BE2C (cell line): ENCODE data around the gene ALG8.

Experiments
- DNase-seq: peaks from one replicate; pipeline ENCODE4 v3.0.0-alpha.2; 2020
- H3K27me3 ChIP-seq: fragments of 250-450 bp; sonication (Bioruptor Pico); 2 replicates; pipeline ENCODE4 v1.5.1; 2020; ENCODE audit warnings: mild to moderate bottlenecking
- H3K36me3 ChIP-seq: fragments of 250-450 bp; sonication (Bioruptor Pico); 2 replicates; pipeline ENCODE4 v1.5.1; 2020; ENCODE audit warnings: mild to moderate bottlenecking
- H3K4me1 ChIP-seq: fragments of 250-450 bp; sonication (Bioruptor Pico); 2 replicates; pipeline ENCODE4 v1.5.1; 2020
- H3K4me3 ChIP-seq: 2 replicates; pipeline ENCODE4 v1.5.1; 2011; ENCODE audit warnings: low read depth, low read length
- H3K9me3 ChIP-seq: fragments of 250-450 bp; sonication (Bioruptor Pico); 2 replicates; pipeline ENCODE4 v1.5.1; 2020
- CTCF ChIP-seq: IDR thresholded peaks from 2 replicates; pipeline ENCODE4 v1.5.1; 2012; ENCODE audit warnings: mild to moderate bottlenecking, low read depth, low read length

Gene ALG8

GRCh38 chr11:78082146-78082545 lies 57.3 kb downstream of the ALG8 start:
- H3K9me3 ChIP-seq, result no peaks in the 10 kb centered on the region
- H3K36me3 ChIP-seq, result peaks cover 4% of the 10 kb centered on the region
- no peak for DNase-seq
- no peak overlapping the region for H3K4me3 ChIP-seq
- no peaks in the 10 kb centered on the region for H3K27me3 ChIP-seq
- TF ChIP-seq CTCF, result no peak
- H3K4me1 ChIP-seq, result no peaks in the 10 kb centered on the region

- no peak for DNase-seq
- Histone ChIP-seq H3K9me3 (no peaks in the 10 kb centered on the region), H3K4me1 (no peaks in the 10 kb centered on the region), H3K27me3 (no peaks in the 10 kb centered on the region), H3K36me3 (peaks cover 6% of the 10 kb centered on the region), H3K4me3 (no peak overlapping the region)
- TF ChIP-seq CTCF, result no peak
These were observed 57.8 kb downstream of the ALG8 start for GRCh38 chr11:78081583-78081982.

GRCh38 chr11:78080818-78081495 lies 58.5 kb downstream of the ALG8 start:
- TF ChIP-seq CTCF, result no peak
- Histone ChIP-seq H3K9me3 (no peaks in the 10 kb centered on the region), H3K27me3 (no peaks in the 10 kb centered on the region), H3K36me3 (peaks cover 10% of the 10 kb centered on the region), H3K4me1 (no peaks in the 10 kb centered on the region), H3K4me3 (no peak overlapping the region)
- no peak for DNase-seq

GRCh38 chr11:78080084-78080817 lies 59.2 kb downstream of the ALG8 start:
- Histone ChIP-seq H3K36me3 (peaks cover 14% of the 10 kb centered on the region), H3K4me1 (0 out of 2 replicates have a peak, but pooled peaks cover 3% of the 10 kb centered on the region), H3K27me3 (no peaks in the 10 kb centered on the region), H3K4me3 (peak overlapping the region; percentile 82), H3K9me3 (no peaks in the 10 kb centered on the region)
- DNase-seq, result no peak
- TF ChIP-seq CTCF, result no peak

GRCh38 chr11:78079232-78080083 lies 60.0 kb downstream of the ALG8 start, which contains the start of gene NDUFC2:
NDUFC2 (minus strand) TSS chr11:78079862; CDS start chr11:78079744, 118 bp downstream.
- Histone ChIP-seq H3K27me3 (no peaks in the 10 kb centered on the region), H3K4me1 (peaks cover 7% of the 10 kb centered on the region; the same call in 1 of the 2 replicates), H3K4me3 (peak within 1 kb of the TSS; percentile 82), H3K36me3 (peaks cover 14% of the 10 kb centered on the region), H3K9me3 (no peaks in the 10 kb centered on the region)
- peak; percentile 84 for DNase-seq
- no peak for TF ChIP-seq CTCF
